ENCODE results near the gene ACSS2.
A peak's percentile ranks its signal among the peaks of the same experiment; 100 is the strongest.

The ACSS2 gene

GRCh38 chr20:34876406-34877282 lies at the start of gene ACSS2:
Gene ACSS2, plus strand, starts transcription at chr20:34876612. Its CDS starts 34 bp downstream, at chr20:34876646.
- DNase-seq = peak; percentile 89

- no peak for DNase-seq
Measured at GRCh38 chr20:34829191-34829590, 47.2 kb upstream of the ACSS2 start.

GRCh38 chr20:34831936-34832335 lies 44.5 kb upstream of the ACSS2 start:
- DNase-seq = no peak

- peak; percentile 20 for DNase-seq
Measured at GRCh38 chr20:34834459-34834893, 41.9 kb upstream of the ACSS2 start.

GRCh38 chr20:34842143-34842542 lies 34.3 kb upstream of the ACSS2 start:
- no peak for DNase-seq

- no peak for DNase-seq
Measured at GRCh38 chr20:34843421-34843820, 33.0 kb upstream of the ACSS2 start.

- no peak for DNase-seq
Measured at GRCh38 chr20:34848597-34848996, 27.8 kb upstream of the ACSS2 start.

- DNase-seq = no peak
Measured at GRCh38 chr20:34849778-34850177, 26.6 kb upstream of the ACSS2 start.

GRCh38 chr20:34850969-34851368 lies 25.4 kb upstream of the ACSS2 start:
- no peak for DNase-seq

- no peak for DNase-seq
Measured at GRCh38 chr20:34852298-34852697, 24.1 kb upstream of the ACSS2 start.

GRCh38 chr20:34859367-34859766 lies 17.0 kb upstream of the ACSS2 start:
- DNase-seq = no peak

- no peak for DNase-seq
Measured at GRCh38 chr20:34859826-34860545, 16.4 kb upstream of the ACSS2 start.

GRCh38 chr20:34861386-34862084 lies 14.9 kb upstream of the ACSS2 start:
- no peak for DNase-seq

- DNase-seq = no peak
Measured at GRCh38 chr20:34862724-34863123, 13.7 kb upstream of the ACSS2 start.

GRCh38 chr20:34863421-34863965 lies 12.9 kb upstream of the ACSS2 start:
- DNase-seq = no peak

GRCh38 chr20:34864216-34864615 lies 12.2 kb upstream of the ACSS2 start:
- DNase-seq = no peak

GRCh38 chr20:34871320-34871926 lies 5.0 kb upstream of the ACSS2 start:
- no peak for DNase-seq

- no peak for DNase-seq
Measured at GRCh38 chr20:34871966-34872621, 4.3 kb upstream of the ACSS2 start.

- peak; percentile 86 for DNase-seq
Measured at GRCh38 chr20:34872622-34873224, 3.7 kb upstream of the ACSS2 start, which contains the start of gene GGT7. Gene GGT7, minus strand, starts transcription at chr20:34872856. Its CDS starts 41 bp downstream, at chr20:34872815.

GRCh38 chr20:34873583-34874093 lies 2.8 kb upstream of the ACSS2 start:
- no peak for DNase-seq

GRCh38 chr20:34874094-34874654 lies 2.2 kb upstream of the ACSS2 start:
- peak; percentile 75 for DNase-seq
